Ovary (tissue), 9 donors: ENCODE results near the gene KDELR1. TPM values are rescaled to one million over a fixed set of nuclear protein-coding genes. Genes with fewer than 3 reads are reported as not detected.

Experiments
- DNase-seq, 5 donors: peaks; one replicate each; pipeline ENCODE4 v3.0.0-alpha.2; 2019 to 2020
- H3K27ac ChIP-seq, 2 donors: fragments of 200-600 bp; one replicate each; pipeline versions ENCODE4 v1.5.1 to v1.8.0; 2019 to 2022
- H3K27me3 ChIP-seq: fragments of 200-600 bp; one replicate; pipeline ENCODE4 v1.8.0; 2022
- H3K36me3 ChIP-seq: fragments of 200-600 bp; sonication (generic); one replicate; pipeline ENCODE4 v1.5.1; 2019
- H3K4me1 ChIP-seq: one replicate; pipeline ENCODE4 v1.8.1; 2013; ENCODE audit warnings: mild to moderate bottlenecking, moderate library complexity; ENCODE audit not compliant: insufficient read depth
- H3K4me3 ChIP-seq: fragments of 200-600 bp; sonication (generic); one replicate; pipeline ENCODE4 v1.5.1; 2017
- H3K9me3 ChIP-seq, 2 donors: fragments of 200-600 bp in 1 of 2; sonication (generic) in 1 of 2; one replicate each; pipeline versions ENCODE4 v1.5.1 to v1.8.1; 2013 to 2019; ENCODE audit warnings: mild to moderate bottlenecking in 1 of 2, moderate library complexity in 1 of 2
- EP300 ChIP-seq: sonication (generic); formaldehyde crosslinking; IDR thresholded peaks from one replicate; pipeline ENCODE4 v1.6.1; 2017; ENCODE audit warnings: antibody characterized with exemption
- POLR2A ChIP-seq: fragments of 450-650 bp; IDR thresholded peaks from one replicate; pipeline ENCODE4 v1.6.1; 2017; ENCODE audit warnings: antibody characterized with exemption, mild to moderate bottlenecking, moderate library complexity
- WGBS, 3 donors: extraction: QIAGEN DNeasy Blood & Tissue Kit in 1 of 3; methylation state at CpG; one replicate each; pipeline versions ENCODE4 v1.1.5 to v1.1.7; 2013 to 2017; 5-methylcytosine and 5-hydroxymethylcytosine counted together
- intact Hi-C, 4 donors: fragments of 100-400 bp; cut with DNase I; formaldehyde crosslinking; loops; one replicate each; pipeline versions ENCODE4 v1.11.0 to v1.15.1; 2022 to 2023
- polyA plus RNA-seq, 2 donors: library from polyadenylated mRNA; stranded (reverse); fragments of 200-250 nt in 1 of 2; fragments of 350-450 nt in 1 of 2; fragmentation: Illumina TruSeq in 1 of 2; extraction: RNeasy Lipid Tissue Mini Kit (QIAGEN cat#74804) in 1 of 2; gene quantifications; one replicate each; pipeline ENCODE4 v1.2.3, GENCODE V29; 2013 to 2014
- total RNA-seq, 7 donors: library from RNA; depleted of rRNA in 2 of 7; stranded (reverse); fragments of >200 nt in 2 of 7; fragmentation: NEBNext Ultra II Directional in 3 of 7; extraction: Animal tissue kit (Norgen Biotek cat#: 25700) in 3 of 7; gene quantifications; one replicate each; pipeline versions ENCODE4 v1.1.0 to v1.2.4, GENCODE V29; 2016 to 2023
- TF ChIP-seq, protein P1 (sequence below), 3 donors: fragments of 450-650 bp in 2 of 3; fragments of 200-600 bp in 1 of 3; IDR thresholded peaks; one replicate each; pipeline versions ENCODE4 v1.5.1 to v1.8.0; 2016 to 2022; ENCODE audit warnings: antibody characterized with exemption in 3 of 3, mild to moderate bottlenecking in 1 of 3
- donor health status: DM: no; HTN: no; CAD: no; lungs with moderate emphysema.
- donor health status: DM: no; HTN: no; CAD: no.
- donor health status: Bipolar disorder and iron deficiency.
- donor health status: DM: yes; HTN: yes; CAD: no.
- donor health status: DM: no; HTN: no; CAD: no.
- donor health status: DM: yes; HTN: yes; CAD: no.

KDELR1 gene
- total and polyA plus RNA-seq, 9 donors, result 94.0 to 333 (median 179) TPM

DNA sequence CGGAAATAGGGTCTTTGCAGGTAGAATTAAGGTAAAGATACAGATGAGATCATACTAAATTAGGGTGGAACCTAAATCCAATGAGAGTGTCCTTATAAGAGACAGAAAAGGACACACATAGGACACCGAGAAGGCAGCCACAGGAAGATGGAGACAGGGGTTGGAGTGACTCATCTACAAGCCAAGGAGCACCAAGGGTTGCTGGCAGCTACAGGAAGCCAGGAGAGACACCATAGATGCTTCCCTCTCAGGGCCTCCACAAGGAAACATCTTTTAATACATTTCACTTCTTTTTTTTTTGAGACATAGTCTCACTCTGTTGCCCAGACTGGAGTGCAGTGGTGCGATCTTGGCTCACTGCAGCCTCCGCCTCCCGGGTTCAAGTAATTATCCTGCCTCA is 37.7 kb downstream of the KDELR1 start:
- Histone ChIP-seq H3K27me3 (no peaks in the 10 kb centered on the region), H3K4me1 (no peaks in the 10 kb centered on the region), H3K4me3 (no peak overlapping the region), H3K36me3 (no peaks in the 10 kb centered on the region), H3K9me3 (no peaks in the 10 kb centered on the region), H3K27ac (no peak overlapping the region)
- DNase-seq, result no peak
- WGBS, 3 donors, result 83 to 90% (median 89%) methylated on average over 5 of the region's 5 CpGs
- intact Hi-C loops, result no loop called here
- TF ChIP-seq POLR2A (no peak), EP300 (no peak)
- TF ChIP-seq, protein P1, sequence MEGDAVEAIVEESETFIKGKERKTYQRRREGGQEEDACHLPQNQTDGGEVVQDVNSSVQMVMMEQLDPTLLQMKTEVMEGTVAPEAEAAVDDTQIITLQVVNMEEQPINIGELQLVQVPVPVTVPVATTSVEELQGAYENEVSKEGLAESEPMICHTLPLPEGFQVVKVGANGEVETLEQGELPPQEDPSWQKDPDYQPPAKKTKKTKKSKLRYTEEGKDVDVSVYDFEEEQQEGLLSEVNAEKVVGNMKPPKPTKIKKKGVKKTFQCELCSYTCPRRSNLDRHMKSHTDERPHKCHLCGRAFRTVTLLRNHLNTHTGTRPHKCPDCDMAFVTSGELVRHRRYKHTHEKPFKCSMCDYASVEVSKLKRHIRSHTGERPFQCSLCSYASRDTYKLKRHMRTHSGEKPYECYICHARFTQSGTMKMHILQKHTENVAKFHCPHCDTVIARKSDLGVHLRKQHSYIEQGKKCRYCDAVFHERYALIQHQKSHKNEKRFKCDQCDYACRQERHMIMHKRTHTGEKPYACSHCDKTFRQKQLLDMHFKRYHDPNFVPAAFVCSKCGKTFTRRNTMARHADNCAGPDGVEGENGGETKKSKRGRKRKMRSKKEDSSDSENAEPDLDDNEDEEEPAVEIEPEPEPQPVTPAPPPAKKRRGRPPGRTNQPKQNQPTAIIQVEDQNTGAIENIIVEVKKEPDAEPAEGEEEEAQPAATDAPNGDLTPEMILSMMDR (IDR thresholded peaks at IDR 0.05), result no peak

DNA sequence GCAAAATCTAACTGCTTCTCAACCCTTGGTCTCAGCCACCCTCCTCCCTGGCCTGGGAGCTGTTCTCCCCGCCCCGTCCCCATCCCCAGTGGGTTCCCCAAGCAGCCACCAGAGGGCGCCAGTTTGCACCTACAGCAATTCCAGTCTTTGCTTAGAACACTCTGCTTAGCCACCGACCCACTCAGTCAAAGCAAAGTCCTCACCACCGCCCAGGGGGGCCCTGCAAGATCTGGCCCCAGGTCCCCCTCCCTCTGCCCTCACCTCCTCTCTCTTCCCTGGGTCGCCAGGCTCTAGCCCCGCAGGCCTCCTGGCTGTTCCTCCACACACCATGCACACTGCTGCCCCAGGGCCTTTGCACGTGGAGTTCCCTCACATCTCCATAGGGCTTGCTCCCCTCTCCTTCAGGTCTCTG is 40.0 kb downstream of the KDELR1 start:
- H3K4me1 ChIP-seq, result peaks cover 2% of the 10 kb centered on the region
- H3K9me3 ChIP-seq, result no peaks in the 10 kb centered on the region
- no peaks in the 10 kb centered on the region for H3K27me3 ChIP-seq
- TF ChIP-seq EP300 (no peak), POLR2A (no peak)
- TF ChIP-seq, protein P1 (IDR thresholded peaks at IDR 0.05), result no peak
- peak; percentile 37 to 74 (median 60) for DNase-seq
- H3K27ac ChIP-seq, result no peak overlapping the region
- no peak overlapping the region for H3K4me3 ChIP-seq
- intact Hi-C loops, result no loop called here
- WGBS, 3 donors, result 49 to 58% (median 53%) methylated on average over 8 of the region's 8 CpGs
- no peaks in the 10 kb centered on the region for H3K36me3 ChIP-seq

DNA sequence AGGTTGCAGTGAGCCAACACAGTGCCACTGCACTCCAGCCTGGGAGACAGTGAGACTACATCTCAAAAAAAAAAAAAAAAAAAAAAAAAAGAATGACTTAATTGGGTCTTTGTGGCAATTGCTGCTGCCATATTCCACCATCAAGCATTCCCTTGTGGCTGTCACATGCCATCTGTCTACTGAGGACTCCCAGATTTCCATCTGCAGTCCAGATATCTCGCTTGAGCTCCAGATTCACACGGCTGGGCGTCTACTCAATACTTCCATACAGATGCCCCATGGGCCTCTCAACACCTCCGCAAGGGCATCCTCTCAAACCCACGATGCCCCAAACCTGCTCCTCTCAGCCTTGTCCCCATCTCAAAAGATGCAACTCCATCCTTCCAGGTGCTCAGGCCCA is 40.5 kb downstream of the KDELR1 start:
- H3K4me3 ChIP-seq, result no peak overlapping the region
- DNase-seq, result no peak
- no peaks in the 10 kb centered on the region for H3K36me3 ChIP-seq
- intact Hi-C loops, result no loop called here
- no peak overlapping the region for H3K27ac ChIP-seq
- 93 to 95% (median 94%) methylated on average over 5 of the region's 5 CpGs for WGBS, 3 donors
- H3K4me1 ChIP-seq, result peaks cover 2% of the 10 kb centered on the region
- H3K27me3 ChIP-seq, result no peaks in the 10 kb centered on the region
- no peaks in the 10 kb centered on the region for H3K9me3 ChIP-seq
- TF ChIP-seq POLR2A (no peak), EP300 (no peak)
- TF ChIP-seq, protein P1 (IDR thresholded peaks at IDR 0.05), result no peak

DNA sequence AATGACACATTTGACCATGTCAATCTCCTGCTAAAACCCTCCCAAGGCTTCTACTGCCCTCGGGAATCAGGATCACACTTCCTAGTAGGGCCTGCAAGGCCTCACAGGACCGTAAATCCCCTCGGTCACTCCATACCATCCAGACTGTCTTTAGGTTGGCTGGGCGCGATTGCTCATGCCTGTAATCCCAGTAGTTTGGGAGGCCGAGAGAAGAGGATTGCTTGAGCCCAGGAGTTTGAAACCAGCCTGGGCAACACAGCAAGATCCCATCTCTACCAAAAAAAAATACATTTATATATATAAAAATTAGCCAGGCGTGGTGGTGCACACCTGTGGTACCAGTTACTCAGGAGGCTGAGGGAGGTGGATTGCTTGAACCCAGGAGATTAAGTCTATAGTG is 42.6 kb downstream of the KDELR1 start:
- TF ChIP-seq POLR2A (no peak), EP300 (no peak)
- TF ChIP-seq, protein P1 (IDR thresholded peaks at IDR 0.05), result no peak
- Histone ChIP-seq H3K4me1 (peaks cover 2% of the 10 kb centered on the region), H3K27ac (peak overlapping the region in 1 of 2 donors; percentile 47), H3K36me3 (no peaks in the 10 kb centered on the region), H3K9me3 (no peaks in the 10 kb centered on the region), H3K4me3 (no peak overlapping the region), H3K27me3 (no peaks in the 10 kb centered on the region)
- no peak for DNase-seq
- intact Hi-C loops, result loop anchor here in 1 of 4 donors (10.0 kb wide), 1 partner anchor 64 kb away; no protein-coding TSS in a partner anchor
- WGBS, 3 donors, result 89 to 94% (median 91%) methylated on average over 7 of the region's 7 CpGs
